ENCODE results near the gene TRIM44. TPM values are rescaled to one million over a fixed set of nuclear protein-coding genes. Genes with fewer than 3 reads are reported as not detected.

Gene TRIM44
- total RNA-seq, 1 donor from 2014 or later, result 53.3 TPM

DNA sequence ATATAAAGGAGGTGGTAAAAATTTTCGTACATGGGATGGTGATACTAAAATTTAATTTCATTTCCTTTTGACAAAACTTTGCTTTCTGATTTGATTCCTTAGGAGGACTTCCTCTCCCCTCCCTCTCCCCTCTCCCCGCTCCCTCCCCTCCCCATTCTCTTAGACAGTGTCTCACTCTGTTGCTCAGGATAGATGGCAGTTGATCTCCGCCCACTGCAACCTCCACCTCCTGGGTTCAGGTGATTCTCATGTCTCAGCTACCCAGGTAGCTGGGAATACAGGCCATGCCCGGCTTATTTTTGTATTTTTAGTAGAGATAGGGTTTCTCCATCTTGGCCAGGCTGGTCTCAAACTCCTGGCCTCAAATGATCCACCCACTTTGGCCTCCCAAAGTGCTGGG lies 15.9 kb downstream of the TRIM44 start:
- TF ChIP-seq, protein P1, sequence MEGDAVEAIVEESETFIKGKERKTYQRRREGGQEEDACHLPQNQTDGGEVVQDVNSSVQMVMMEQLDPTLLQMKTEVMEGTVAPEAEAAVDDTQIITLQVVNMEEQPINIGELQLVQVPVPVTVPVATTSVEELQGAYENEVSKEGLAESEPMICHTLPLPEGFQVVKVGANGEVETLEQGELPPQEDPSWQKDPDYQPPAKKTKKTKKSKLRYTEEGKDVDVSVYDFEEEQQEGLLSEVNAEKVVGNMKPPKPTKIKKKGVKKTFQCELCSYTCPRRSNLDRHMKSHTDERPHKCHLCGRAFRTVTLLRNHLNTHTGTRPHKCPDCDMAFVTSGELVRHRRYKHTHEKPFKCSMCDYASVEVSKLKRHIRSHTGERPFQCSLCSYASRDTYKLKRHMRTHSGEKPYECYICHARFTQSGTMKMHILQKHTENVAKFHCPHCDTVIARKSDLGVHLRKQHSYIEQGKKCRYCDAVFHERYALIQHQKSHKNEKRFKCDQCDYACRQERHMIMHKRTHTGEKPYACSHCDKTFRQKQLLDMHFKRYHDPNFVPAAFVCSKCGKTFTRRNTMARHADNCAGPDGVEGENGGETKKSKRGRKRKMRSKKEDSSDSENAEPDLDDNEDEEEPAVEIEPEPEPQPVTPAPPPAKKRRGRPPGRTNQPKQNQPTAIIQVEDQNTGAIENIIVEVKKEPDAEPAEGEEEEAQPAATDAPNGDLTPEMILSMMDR (IDR thresholded peaks at IDR 0.05; ENCODE audit: partially characterized antibody, unreplicated experiment), result no peak
- DNase-seq, result no peak
- Mint-ChIP-seq H3K27me3 (ENCODE audit: unreplicated experiment) (peaks cover 2% of the 10 kb centered on the region), H3K9me3 (ENCODE audit: unreplicated experiment) (peaks cover 2% of the 10 kb centered on the region), H3K4me3 (ENCODE audit: unreplicated experiment) (no peak overlapping the region), H3K4me1 (ENCODE audit: low read depth, unreplicated experiment) (peaks cover 37% of the 10 kb centered on the region), H3K36me3 (ENCODE audit: unreplicated experiment) (no peaks in the 10 kb centered on the region), H3K27ac (ENCODE audit: unreplicated experiment) (no peak overlapping the region)

GRCh38 chr11:35678975-35679374 lies 16.4 kb downstream of the TRIM44 start:
- no peaks in the 10 kb centered on the region for H3K36me3 Mint-ChIP-seq (ENCODE audit: unreplicated experiment)
- peaks cover 32% of the 10 kb centered on the region for H3K4me1 Mint-ChIP-seq (ENCODE audit: low read depth, unreplicated experiment)
- no peak overlapping the region for H3K27ac Mint-ChIP-seq (ENCODE audit: unreplicated experiment)
- DNase-seq, result no peak
- H3K27me3 Mint-ChIP-seq (ENCODE audit: unreplicated experiment), result peaks cover 2% of the 10 kb centered on the region
- TF ChIP-seq, protein P1 (IDR thresholded peaks at IDR 0.05; ENCODE audit: partially characterized antibody, unreplicated experiment), result no peak
- H3K4me3 Mint-ChIP-seq (ENCODE audit: unreplicated experiment), result no peak overlapping the region
- H3K9me3 Mint-ChIP-seq (ENCODE audit: unreplicated experiment), result peaks cover 2% of the 10 kb centered on the region

- Mint-ChIP-seq H3K4me1 (ENCODE audit: low read depth, unreplicated experiment) (peaks cover 29% of the 10 kb centered on the region), H3K36me3 (ENCODE audit: unreplicated experiment) (no peaks in the 10 kb centered on the region), H3K4me3 (ENCODE audit: unreplicated experiment) (no peak overlapping the region), H3K9me3 (ENCODE audit: unreplicated experiment) (peaks cover 2% of the 10 kb centered on the region), H3K27ac (ENCODE audit: unreplicated experiment) (peak overlapping the region; percentile 6), H3K27me3 (ENCODE audit: unreplicated experiment) (peaks cover 2% of the 10 kb centered on the region)
- no peak for DNase-seq
- TF ChIP-seq, protein P1 (IDR thresholded peaks at IDR 0.05; ENCODE audit: partially characterized antibody, unreplicated experiment), result no peak
Observed at GRCh38 chr11:35680506-35680905, 17.9 kb downstream of the TRIM44 start.

DNA sequence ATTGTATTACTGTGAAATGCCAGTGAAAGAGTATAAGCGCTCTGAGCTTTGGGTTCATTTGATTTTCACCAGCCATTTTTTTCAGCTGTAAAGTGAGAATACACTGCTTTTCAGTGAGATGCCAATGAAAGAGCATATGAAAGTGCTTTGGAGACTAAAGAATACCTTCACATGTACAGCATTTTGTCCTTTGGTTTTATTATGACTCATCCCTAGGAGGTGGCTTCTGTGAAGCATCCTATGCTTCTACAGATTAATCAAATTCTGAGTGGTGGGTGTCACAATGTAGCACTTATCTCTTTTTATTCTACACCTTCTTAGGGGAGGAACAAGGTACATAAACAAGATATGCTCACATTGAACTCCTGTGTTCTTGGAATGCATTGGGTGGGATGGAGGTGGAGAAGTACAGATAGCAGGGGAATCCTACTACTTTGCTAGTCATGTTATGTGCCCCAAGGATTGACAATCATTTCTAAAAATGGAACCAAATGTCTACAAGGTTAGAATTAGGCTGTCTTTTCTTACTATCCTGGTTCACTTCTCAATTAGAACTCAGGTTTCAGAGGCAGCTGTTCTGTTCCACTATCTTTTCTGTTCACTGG lies 18.7 kb downstream of the TRIM44 start:
- Mint-ChIP-seq H3K4me1 (ENCODE audit: low read depth, unreplicated experiment) (peaks cover 25% of the 10 kb centered on the region), H3K4me3 (ENCODE audit: unreplicated experiment) (no peak overlapping the region), H3K27ac (ENCODE audit: unreplicated experiment) (peak overlapping the region; percentile 100), H3K36me3 (ENCODE audit: unreplicated experiment) (no peaks in the 10 kb centered on the region), H3K27me3 (ENCODE audit: unreplicated experiment) (peaks cover 2% of the 10 kb centered on the region), H3K9me3 (ENCODE audit: unreplicated experiment) (peaks cover 2% of the 10 kb centered on the region)
- DNase-seq, result no peak
- TF ChIP-seq, protein P1 (IDR thresholded peaks at IDR 0.05; ENCODE audit: partially characterized antibody, unreplicated experiment), result no peak

All from glutamatergic neuron (in vitro differentiated cells).